HG03060 (cell line): ENCODE results near the gene PARVG.

Experiments
- ATAC-seq: cut with Tn5 transposase; IDR thresholded peaks from one replicate; pipeline ENCODE4 v1.9.1; 2021; ENCODE audit warnings: low read depth, moderate number of reproducible peaks; ENCODE audit not compliant: unreplicated experiment

PARVG gene

GRCh38 chr22:44154436-44154942, 26.2 kb upstream of the PARVG start:
- ATAC-seq, result no peak

GRCh38 chr22:44155115-44155514, 25.6 kb upstream of the PARVG start:
- no peak for ATAC-seq

GRCh38 chr22:44157916-44158618, 22.7 kb upstream of the PARVG start:
- ATAC-seq, result no peak

GRCh38 chr22:44158816-44159215, 21.9 kb upstream of the PARVG start:
- no peak for ATAC-seq

- no peak for ATAC-seq
Observed at GRCh38 chr22:44159221-44159620, 21.5 kb upstream of the PARVG start.

- no peak for ATAC-seq
Observed at GRCh38 chr22:44159811-44160210, 20.9 kb upstream of the PARVG start.

GRCh38 chr22:44160421-44160820, 20.3 kb upstream of the PARVG start:
- no peak for ATAC-seq

GRCh38 chr22:44161673-44162072, 19.1 kb upstream of the PARVG start:
- ATAC-seq, result no peak

GRCh38 chr22:44162960-44163359, 17.8 kb upstream of the PARVG start:
- ATAC-seq, result no peak

- no peak for ATAC-seq
Observed at GRCh38 chr22:44163536-44163935, 17.2 kb upstream of the PARVG start.

- no peak for ATAC-seq
Observed at GRCh38 chr22:44164031-44164430, 16.7 kb upstream of the PARVG start.

GRCh38 chr22:44165286-44165874, 15.3 kb upstream of the PARVG start:
- ATAC-seq, result no peak

GRCh38 chr22:44166498-44167276, 14.0 kb upstream of the PARVG start:
- no peak for ATAC-seq

GRCh38 chr22:44167501-44167900, 13.2 kb upstream of the PARVG start:
- ATAC-seq, result no peak

- no peak for ATAC-seq
Observed at GRCh38 chr22:44168206-44168605, 12.5 kb upstream of the PARVG start.

- ATAC-seq, result no peak
Observed at GRCh38 chr22:44170470-44170869, 10.3 kb upstream of the PARVG start.

GRCh38 chr22:44171561-44171960, 9.2 kb upstream of the PARVG start:
- ATAC-seq, result no peak

- ATAC-seq, result no peak
Observed at GRCh38 chr22:44172370-44173108, 8.2 kb upstream of the PARVG start.

- ATAC-seq, result no peak
Observed at GRCh38 chr22:44173154-44173553, 7.6 kb upstream of the PARVG start.

- ATAC-seq, result no peak
Observed at GRCh38 chr22:44175676-44176075, 5.0 kb upstream of the PARVG start.
